Measurements from ENCODE around the gene RBAK. TPM values are rescaled to one million over a fixed set of nuclear protein-coding genes. Genes with fewer than 3 reads are reported as not detected.
"Not testable (repeated sequence)": the region's sequence is repeated elsewhere in the genome, so short reads cannot be mapped to it uniquely, and the experiment has no call there.

The RBAK gene
- total RNA-seq, 1 donor from 2014 or later, result 20.8 TPM

DNA sequence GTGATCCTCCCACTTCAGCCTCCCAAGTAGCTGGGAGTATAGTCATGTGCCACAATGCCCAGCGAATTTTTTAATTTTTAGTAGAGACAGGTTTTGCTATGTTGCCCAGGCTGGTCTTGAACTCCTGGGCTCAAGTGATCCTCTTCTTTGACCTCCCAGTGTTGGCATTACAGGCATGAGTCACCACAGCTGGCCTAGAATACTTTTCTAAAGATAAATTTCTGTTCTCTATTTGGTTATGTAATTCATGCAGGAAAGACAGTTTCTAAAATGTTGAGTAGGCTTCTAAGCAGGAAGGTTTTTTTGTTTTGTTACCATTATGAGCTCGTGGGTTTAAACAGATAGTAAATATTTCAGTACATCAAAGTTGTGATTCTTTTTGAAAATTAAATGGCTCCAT lies 5.0 kb downstream of the RBAK start:
- DNase-seq (ENCODE audit: low read depth), result no peak

DNA sequence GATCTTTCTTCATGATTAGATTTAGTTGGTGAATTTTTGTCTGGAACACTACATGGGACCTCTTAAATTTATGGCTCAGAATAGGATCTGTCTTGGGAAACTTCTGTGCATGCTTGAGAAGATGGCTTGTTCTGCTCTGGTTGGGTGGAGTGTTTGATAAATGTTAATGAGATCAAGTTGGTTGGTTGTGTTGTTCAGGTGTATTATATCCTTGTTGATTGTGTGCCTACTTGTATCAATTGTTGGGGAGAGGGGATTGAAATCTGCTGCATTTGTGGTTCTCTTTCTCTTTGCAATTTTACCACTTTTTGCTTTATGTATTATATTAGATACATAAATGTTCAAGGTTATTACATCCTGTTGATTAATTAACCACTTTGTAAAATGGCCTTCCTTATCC lies 6.1 kb downstream of the RBAK start:
- not testable (repeated sequence) for DNase-seq (ENCODE audit: low read depth)

DNA sequence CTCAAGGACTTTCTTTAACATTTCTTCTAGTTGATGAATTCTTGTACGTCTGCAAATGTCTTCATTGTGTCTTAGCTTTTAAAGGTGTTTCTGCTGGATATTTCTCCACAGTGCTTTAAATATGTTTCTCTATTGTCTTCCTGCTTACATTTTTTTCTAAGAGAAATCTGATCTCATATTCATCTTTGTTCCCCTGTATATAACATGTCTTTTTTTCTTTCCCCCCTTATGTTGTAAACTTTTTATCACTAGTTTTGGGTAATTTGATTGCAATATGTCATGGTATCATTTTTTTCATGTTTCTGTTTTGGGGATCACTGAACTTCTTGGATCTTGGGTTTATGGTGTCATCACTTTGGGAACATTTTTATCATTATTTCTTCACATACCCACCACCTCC lies 7.5 kb downstream of the RBAK start:
- DNase-seq (ENCODE audit: low read depth), result no peak

DNA sequence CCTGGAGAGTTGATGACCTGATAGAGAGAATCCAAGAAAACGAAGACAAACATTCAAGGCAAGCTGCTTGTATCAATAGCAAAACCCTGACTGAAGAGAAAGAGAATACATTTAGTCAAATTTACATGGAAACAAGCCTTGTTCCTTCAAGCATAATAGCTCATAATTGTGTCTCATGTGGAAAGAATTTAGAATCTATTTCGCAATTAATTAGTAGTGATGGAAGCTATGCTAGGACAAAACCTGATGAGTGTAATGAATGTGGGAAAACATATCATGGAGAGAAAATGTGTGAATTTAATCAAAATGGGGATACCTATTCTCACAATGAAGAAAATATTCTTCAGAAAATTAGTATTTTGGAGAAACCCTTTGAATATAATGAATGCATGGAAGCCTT lies 18.0 kb downstream of the RBAK start:
- DNase-seq (ENCODE audit: low read depth), result peak; percentile 21

DNA sequence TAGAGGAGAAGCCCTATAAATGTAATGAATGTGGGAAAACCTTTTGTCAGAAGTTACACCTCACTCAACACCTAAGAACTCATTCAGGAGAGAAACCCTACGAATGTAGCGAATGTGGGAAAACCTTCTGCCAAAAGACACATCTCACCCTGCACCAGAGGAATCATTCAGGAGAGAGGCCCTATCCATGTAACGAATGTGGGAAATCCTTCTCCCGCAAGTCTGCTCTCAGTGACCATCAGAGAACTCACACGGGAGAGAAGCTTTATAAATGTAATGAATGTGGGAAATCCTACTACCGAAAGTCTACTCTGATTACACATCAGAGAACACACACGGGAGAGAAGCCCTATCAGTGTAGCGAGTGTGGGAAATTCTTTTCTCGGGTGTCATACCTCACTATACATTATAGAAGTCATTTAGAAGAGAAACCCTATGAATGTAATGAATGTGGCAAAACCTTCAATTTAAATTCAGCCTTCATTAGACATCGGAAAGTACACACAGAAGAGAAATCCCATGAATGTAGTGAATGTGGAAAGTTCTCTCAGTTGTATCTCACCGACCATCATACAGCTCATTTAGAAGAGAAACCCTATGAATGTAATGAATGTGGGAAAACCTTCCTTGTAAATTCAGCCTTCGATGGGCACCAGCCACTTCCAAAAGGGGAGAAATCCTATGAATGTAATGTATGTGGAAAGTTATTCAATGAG lies 18.9 kb downstream of the RBAK start:
- peak; percentile 16 for DNase-seq (ENCODE audit: low read depth)

DNA sequence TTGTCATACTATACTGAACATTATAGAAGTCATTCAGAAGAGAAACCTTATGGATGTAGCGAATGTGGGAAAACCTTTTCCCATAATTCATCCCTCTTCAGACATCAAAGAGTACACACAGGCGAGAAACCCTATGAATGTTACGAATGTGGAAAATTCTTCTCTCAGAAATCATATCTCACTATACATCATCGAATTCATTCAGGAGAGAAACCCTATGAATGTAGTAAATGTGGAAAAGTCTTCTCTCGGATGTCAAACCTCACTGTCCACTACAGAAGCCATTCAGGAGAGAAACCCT lies 19.4 kb downstream of the RBAK start:
- DNase-seq (ENCODE audit: low read depth), result no peak

DNA sequence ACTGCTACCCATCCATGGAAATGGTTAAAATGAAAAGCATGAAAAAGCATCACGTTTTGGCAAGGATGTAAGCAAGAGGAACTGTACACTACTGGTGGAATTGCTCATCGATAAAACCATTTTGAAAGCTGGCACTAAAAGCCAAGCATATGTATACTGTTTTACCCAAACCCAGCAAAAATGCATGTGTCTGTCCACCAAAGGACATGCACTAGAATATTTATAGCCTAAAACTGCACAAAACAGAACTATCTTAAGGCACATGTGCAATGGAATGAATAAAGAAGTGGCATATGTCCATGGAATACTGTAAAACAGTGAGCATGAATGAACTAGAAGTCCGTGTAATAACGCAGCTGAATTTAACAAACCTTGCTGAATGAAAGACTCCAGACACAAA lies 22.9 kb downstream of the RBAK start:
- no peak for DNase-seq (ENCODE audit: low read depth)

DNA sequence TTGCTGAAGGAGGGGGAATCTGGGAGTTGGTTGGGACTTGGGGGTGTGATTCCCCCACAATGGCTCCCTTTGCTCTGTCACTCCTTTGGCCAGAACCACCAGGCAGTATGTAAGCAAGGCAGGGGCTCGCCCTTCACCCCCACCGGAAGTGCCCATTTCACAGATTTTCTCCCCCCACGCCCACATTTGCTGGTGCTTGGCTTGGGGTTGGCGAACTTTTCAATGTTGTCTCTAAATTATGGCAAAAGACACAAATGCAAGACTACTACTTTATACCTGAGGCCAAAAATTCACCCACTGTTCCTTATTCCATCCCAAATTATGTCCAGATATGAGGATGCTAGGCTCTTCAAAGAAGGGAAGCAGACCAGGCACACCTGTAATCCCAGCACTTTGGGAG lies 24.5 kb downstream of the RBAK start:
- DNase-seq (ENCODE audit: low read depth), result no peak

DNA sequence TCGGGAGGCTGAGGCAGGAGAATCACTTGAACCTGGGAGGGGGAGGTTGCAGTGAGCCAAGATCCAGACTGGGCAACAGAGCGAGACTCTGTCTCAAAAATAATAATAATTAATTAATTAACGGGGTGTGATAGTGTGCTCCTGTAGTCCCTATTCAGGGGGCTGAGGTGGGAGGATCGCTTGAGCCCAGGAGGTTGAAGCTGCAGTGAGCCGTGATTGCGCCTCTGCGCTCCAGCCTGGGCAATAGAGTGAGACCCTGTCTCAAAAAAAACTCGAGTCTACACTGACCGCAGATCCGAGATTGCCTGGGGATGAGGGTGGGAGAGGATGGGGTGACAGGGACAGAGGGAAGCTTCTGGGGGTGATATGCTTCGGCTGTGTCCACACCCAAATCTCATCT lies 29.5 kb downstream of the RBAK start:
- not testable (repeated sequence) for DNase-seq (ENCODE audit: low read depth)

DNA sequence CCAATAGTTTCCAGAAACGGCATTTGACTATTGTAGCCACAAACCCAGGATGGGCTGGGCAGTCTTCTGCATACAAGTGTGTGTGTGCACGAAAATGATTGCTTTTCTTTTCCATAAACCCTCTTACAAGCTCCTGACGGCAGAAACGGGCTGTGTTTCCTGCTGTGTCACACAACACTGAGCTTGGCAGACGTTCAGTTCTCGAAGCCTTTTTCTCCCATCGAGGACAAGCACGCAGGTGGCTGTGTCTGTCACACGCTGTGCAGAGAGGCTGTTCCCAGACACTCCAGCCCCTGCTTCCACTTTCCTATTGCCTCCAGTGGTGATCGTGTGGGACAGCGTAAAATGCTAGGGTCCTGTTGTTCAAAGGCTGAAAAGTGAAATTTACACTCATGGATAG lies 32.1 kb downstream of the RBAK start:
- DNase-seq (ENCODE audit: low read depth), result no peak

DNA sequence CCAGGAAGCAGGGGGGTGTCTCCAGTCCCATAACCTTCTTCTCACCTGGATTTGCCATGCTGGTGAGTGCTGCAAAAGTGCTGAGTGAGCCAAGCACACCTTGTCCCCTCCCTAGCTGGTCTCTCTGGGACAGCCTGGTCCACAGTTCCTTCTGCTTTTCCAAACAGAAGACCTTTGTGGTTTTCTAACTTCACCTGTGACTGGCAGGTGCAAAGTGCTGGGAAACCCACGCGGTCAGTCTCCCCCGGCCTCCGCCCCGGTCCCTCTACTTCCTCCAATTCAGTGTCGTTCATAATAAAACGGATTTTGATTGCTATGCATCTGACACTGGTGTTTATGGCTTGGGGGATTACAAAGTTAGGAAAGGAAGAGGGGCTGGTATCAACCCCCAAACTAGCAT lies 37.1 kb downstream of the RBAK start:
- no peak for DNase-seq (ENCODE audit: low read depth)

DNA sequence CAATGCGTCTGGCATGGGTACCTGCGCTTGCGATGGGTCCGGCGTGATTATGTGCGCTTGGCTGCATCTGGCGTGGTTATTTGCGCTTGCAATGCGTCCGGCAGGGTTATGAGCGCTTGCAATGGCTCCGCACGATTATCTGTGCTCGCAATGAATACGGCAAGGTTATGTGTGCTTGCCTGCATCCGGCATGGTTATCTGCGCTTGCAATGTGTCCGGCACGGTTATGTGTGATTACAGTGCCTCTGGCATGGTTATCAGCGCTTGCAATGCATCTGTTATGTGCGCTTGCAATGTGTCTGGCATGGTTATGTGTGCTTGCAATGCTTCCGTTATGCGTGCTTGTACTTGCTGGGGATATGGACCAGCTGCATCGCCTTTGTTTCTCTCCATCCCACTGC lies 37.7 kb downstream of the RBAK start:
- DNase-seq (ENCODE audit: low read depth), result no peak

DNA sequence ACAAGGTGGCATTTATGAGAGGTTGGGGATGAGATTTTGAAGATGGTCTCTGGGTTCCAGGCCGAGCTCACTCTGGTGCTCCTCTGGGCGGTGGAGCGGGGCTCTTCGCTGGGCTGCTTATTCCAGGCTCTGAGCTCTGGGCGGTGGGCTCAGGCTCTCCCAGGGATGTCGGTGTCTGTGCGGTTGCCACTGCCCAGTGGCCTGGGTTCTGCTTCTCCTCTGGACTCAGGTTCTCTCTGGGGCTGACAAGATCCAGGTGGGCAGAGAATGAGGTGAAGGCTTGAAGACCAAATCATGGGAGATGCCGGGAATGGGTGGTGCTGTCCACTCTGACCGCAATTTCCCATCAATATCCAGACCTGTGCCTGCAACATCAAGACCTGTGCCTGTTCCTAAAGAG lies 40.6 kb downstream of the RBAK start:
- no peak for DNase-seq (ENCODE audit: low read depth)

DNA sequence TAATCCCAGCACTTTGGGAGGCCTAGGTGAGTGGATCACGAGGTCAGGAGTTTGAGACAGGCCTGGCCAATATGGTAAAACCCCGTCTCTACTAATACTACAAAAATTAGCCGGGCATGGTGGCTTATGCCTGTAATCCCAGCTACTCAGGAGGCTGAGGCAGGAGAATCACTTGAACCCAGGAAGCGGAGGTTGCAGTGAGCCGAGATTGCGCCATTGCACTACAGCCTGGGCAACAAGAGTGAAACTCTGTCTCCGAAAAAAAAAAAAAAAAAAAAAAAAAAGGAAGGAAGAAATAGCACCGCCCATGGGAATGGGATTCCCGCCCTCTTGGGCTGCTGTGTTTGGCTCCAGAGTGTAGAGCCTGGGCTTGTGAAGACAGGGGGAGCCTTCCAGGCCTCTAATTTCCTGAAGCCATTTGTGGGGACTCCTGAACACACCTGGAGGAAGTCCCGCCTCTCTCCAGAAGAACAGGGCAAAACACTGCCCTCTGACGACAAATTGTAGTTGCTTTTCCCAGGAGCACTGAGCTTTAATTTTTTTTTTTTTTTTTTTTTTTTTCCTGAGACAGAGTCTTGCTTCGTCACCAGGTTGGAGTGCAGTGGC lies 42.7 kb downstream of the RBAK start:
- not testable (repeated sequence) for DNase-seq (ENCODE audit: low read depth)

DNA sequence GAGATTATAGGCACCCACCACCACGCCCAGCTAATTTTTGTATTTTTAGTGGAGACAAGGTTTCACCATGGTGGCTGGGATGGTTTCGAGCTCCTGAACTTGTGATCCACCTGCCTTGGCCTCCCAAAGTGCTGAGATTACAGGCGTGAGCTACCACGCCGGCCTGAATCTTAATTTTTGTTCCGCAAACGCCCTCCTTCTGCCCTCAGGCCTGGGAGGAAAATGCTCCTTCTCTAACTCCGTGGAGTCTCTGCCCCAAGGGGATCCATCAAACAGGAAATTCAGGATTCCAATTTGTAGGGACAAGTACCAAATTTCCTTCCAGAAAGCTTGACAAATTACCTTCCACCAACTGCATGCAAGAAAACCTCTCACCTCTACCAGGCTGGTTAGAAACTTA lies 43.2 kb downstream of the RBAK start:
- DNase-seq (ENCODE audit: low read depth), result no peak

DNA sequence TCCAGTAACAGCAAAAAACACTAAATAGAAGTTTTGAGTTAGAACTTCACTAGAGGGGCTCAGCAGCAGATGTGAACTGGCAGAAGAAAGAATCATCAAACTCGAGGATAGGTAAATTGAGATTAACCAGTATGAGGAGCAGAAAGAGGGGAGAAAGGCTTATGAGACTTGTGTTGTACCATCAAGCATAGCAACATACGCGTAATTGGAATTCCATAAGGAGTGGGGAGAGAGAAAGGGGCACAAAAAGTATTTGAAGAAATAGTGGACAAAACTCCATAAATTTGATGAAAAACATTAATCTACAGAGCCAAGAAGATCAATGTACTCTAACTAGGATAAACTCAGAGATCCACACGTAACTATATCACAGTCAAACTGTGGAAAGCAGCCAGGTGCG lies 48.3 kb downstream of the RBAK start:
- no peak for DNase-seq (ENCODE audit: low read depth)

DNA sequence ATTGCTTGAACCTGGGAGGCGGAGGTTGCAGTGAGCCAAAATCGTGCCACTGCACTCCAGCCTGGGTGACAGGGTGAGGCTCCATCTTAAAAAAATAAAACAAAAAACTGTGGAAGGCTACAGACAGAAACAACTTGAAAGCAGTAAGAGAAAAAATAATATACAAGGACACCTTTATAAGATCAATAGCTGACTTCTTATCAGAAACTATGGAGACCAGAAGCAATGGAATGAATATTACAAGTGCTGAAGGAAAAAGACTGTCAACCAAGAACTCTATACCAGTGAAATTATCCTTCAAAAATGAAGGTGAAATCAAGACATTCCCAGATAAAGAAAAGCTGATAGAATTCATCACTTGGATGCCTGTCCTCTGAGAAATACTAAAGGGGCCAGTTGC lies 49.0 kb downstream of the RBAK start:
- DNase-seq (ENCODE audit: low read depth), result peak; percentile 18

DNA sequence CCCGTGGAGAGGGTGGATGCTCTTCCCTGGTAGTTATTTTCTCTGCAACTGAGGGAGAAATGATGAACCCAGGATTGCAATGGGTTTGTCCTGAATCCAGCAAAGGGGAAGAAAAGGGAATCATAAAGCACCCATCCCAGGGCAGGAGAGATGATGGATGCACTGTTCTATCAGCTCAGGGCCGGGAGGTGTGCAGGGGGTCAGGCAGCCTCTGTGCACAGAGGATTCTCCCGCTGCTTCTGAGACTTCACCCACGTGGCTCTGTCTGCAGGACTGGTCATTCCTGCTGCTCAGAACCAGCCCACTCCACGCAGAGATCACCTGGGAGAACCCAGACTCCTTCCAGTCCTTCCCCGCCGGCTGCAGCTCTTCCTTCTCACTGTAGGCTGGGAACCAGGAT lies 70.7 kb downstream of the RBAK start:
- no peak for DNase-seq (ENCODE audit: low read depth)

DNA sequence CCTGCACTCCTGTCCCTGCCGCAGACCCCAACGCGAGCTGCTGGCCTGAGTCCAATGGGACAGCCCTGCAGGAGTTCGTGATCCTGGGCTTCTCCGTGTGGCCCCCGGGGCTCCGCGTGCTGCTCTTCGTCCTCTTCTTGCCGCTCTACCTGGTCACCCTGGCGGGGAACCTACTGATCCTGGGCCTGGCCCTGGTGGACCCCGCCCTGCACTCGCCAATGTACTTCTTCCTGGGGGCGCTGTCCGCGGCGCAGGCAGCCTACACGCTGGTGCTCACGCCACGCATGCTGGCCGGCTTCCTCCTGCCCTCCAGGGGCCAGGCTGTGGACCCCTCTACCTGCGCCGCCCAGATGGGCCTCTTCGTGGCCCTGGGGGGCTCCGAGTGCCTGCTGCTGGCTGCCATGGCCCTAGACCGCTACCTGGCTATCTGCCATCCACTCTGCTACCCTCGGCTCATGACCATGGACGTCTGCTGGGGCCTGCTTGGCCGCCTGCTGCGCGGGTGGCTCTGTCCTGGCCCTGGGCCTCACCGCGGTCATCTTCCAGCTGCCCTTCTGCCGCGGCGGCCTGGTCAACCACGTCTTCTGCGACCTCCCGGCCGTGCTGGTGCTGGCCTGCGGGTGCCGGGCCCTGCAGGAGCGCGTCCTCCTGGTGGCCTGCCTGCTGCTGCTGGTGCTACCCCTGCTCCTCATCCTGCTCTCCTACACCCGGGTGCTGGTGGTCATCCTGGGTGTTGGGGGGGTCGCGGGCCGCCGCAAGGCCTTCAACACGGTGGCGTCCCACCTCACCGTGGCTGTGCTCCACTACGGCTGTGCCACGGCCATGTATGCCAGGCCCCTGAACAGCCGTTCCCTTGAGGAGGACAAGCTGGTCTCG lies 71.7 kb downstream of the RBAK start:
- DNase-seq (ENCODE audit: low read depth), result no peak
